Measurements from ENCODE around the gene EIF5AL1.

DNA sequence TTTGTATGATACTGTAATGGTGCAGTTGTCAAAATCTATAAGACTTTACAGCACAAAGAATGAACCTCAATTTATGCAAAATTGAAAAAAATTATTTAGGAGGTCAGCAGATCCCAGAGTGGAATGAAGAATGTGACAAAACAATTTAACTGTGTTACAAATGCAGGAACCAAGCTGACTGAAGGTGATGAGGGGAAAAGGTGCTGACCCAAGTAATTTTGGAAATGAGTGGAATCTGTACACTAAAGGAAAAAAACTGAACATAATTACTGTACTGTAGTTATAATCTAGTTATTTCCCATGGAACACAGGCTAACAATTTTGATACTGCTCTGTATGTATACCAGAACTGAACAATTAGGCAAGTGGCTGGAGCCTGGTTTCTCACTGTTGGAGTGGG, 35.7 kb upstream of the EIF5AL1 start:
- TF ChIP-seq POLR2AphosphoS5 (IDR thresholded peaks at IDR 0.05; ENCODE audit: borderline replicate concordance, low read depth, low read length) (no peak), EZH2 (IDR thresholded peaks at IDR 0.05) (no peak), FOXP2 (optimal IDR thresholded peaks at IDR 0.05; ENCODE audit: control extremely low read depth, extremely low read length, insufficient read depth) (no peak)

Data from SK-N-MC (cell line).